Parathyroid adenoma (tissue), 2 donors: ENCODE results near the gene CAPN15.
"Not testable (repeated sequence)": the region's sequence is repeated elsewhere in the genome, so short reads cannot be mapped to it uniquely, and the experiment has no call there.

ENCODE experiments used
- H2AFZ ChIP-seq: fragments of 300-600 bp; sonication (generic); one replicate; pipeline ENCODE4 v1.7.0; 2017; ENCODE audit warnings: antibody characterized with exemption, mild to moderate bottlenecking
- H3K27ac ChIP-seq: fragments of 300-600 bp; sonication (generic); one replicate; pipeline ENCODE4 v1.7.0; 2017
- H3K27me3 ChIP-seq: fragments of 300-600 bp; sonication (generic); one replicate; pipeline ENCODE4 v1.7.0; 2017; ENCODE audit warnings: low read length; ENCODE audit not compliant: control insufficient read depth, insufficient read depth
- H3K36me3 ChIP-seq: fragments of 300-600 bp; sonication (generic); one replicate; pipeline ENCODE4 v1.7.0; 2017; ENCODE audit warnings: low read length; ENCODE audit not compliant: control insufficient read depth, insufficient read depth
- H3K4me1 ChIP-seq: fragments of 300-600 bp; sonication (generic); one replicate; pipeline ENCODE4 v1.7.0; 2017; ENCODE audit warnings: control low read depth
- H3K4me2 ChIP-seq: fragments of 300-600 bp; sonication (generic); one replicate; pipeline ENCODE4 v1.7.0; 2017; ENCODE audit warnings: low read length
- H3K4me3 ChIP-seq: fragments of 300-600 bp; sonication (generic); one replicate; pipeline ENCODE4 v1.7.0; 2017; ENCODE audit warnings: low read depth, low read length
- H3K79me2 ChIP-seq: fragments of 300-600 bp; sonication (generic); one replicate; pipeline ENCODE4 v1.7.0; 2017; ENCODE audit warnings: control low read depth
- H3K9ac ChIP-seq: fragments of 300-600 bp; sonication (generic); one replicate; pipeline ENCODE4 v1.7.0; 2017; ENCODE audit warnings: mild to moderate bottlenecking
- H3K9me3 ChIP-seq: fragments of 300-600 bp; sonication (generic); one replicate; pipeline ENCODE4 v1.7.0; 2017; ENCODE audit warnings: low read length; ENCODE audit not compliant: control insufficient read depth
- TF ChIP-seq, protein P1 (sequence below): fragments of 300-600 bp; sonication (generic); IDR thresholded peaks from one replicate; pipeline ENCODE4 v1.7.0; 2017; ENCODE audit warnings: antibody characterized with exemption, mild to moderate bottlenecking
- donor health status: primary hyperparathyroidism.

CAPN15 gene

DNA sequence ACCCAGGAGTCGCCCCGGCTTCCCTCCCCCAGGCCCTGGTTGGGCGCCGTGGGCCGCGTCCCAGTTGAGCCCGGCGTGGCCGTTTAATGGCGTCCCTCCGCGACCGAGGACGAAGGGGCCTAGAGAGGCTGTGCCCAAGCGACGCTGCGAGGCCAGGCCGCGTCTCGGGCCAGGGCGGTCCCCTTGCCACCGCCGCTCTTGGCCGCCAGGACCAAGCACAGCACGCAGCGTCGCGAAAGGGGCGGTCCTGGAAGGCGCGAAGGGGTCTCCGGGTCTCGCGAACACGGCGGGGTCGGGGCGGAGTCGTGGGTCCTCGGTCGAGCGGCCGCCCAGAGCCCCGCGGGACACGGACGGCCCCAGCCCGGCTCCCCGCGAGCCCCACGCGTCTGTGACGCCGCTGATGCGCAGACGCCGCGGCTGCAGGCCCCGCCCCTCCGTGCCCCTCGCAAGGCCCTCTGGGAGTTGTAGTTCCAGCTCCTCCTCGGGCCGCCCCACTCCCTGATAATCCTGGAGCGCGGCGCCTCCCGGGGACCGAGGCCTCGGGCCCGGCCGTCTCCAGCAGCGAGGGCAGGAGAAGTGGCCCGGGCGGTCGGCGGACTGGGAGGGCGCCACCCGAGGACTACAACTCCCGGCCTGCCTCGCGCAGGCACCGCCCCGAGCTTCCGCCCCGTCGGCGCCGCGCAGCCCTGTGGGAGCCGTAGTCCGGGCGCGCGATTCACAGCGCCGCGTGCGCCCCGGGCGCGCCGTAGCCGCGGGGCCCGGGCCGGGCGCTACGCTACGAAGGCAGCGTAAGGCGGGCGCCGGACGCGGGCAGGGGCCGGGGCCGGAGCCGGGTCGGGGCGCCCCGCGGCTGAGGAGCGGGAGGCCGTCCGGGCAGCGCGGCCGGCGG is at the start of gene CAPN15:
Gene CAPN15 (plus strand): TSS at position 698 of the 889 bp plus-strand sequence. CDS start 19,127 bp downstream, outside the sequence.
- H3K4me1 ChIP-seq, result peaks cover 15% of the 10 kb centered on the region
- H3K27ac ChIP-seq, result peak within 1 kb of the TSS; percentile 98
- H3K36me3 ChIP-seq, result no peaks in the 10 kb centered on the region
- peak within 1 kb of the TSS; percentile 87 for H2AFZ ChIP-seq
- peaks cover 39% of the 10 kb centered on the region for H3K79me2 ChIP-seq
- peak within 1 kb of the TSS; percentile 84 for H3K9ac ChIP-seq
- no peaks in the 10 kb centered on the region for H3K9me3 ChIP-seq
- H3K4me3 ChIP-seq, result peak within 1 kb of the TSS; percentile 90
- TF ChIP-seq, protein P1, sequence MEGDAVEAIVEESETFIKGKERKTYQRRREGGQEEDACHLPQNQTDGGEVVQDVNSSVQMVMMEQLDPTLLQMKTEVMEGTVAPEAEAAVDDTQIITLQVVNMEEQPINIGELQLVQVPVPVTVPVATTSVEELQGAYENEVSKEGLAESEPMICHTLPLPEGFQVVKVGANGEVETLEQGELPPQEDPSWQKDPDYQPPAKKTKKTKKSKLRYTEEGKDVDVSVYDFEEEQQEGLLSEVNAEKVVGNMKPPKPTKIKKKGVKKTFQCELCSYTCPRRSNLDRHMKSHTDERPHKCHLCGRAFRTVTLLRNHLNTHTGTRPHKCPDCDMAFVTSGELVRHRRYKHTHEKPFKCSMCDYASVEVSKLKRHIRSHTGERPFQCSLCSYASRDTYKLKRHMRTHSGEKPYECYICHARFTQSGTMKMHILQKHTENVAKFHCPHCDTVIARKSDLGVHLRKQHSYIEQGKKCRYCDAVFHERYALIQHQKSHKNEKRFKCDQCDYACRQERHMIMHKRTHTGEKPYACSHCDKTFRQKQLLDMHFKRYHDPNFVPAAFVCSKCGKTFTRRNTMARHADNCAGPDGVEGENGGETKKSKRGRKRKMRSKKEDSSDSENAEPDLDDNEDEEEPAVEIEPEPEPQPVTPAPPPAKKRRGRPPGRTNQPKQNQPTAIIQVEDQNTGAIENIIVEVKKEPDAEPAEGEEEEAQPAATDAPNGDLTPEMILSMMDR, result peak; percentile 13
- H3K4me2 ChIP-seq, result peak within 1 kb of the TSS; percentile 97
- no peaks in the 10 kb centered on the region for H3K27me3 ChIP-seq

GRCh38 chr16:478287-478686 is 49.2 kb upstream of the CAPN15 start:
- H3K9me3 ChIP-seq, H3K27ac ChIP-seq, H3K4me2 ChIP-seq, H2AFZ ChIP-seq, H3K4me3 ChIP-seq, H3K4me1 ChIP-seq, H3K27me3 ChIP-seq, H3K36me3 ChIP-seq, H3K9ac ChIP-seq: not testable (repeated sequence)
- H3K79me2 ChIP-seq, result peaks cover 20% of the 10 kb centered on the region

- H3K4me1 ChIP-seq, result no peaks in the 10 kb centered on the region
- H3K4me2 ChIP-seq, result no peak overlapping the region
- no peaks in the 10 kb centered on the region for H3K36me3 ChIP-seq
- no peaks in the 10 kb centered on the region for H3K9me3 ChIP-seq
- H3K27me3 ChIP-seq, result no peaks in the 10 kb centered on the region
- H2AFZ ChIP-seq, result no peak overlapping the region
- no peak overlapping the region for H3K9ac ChIP-seq
- TF ChIP-seq, protein P1, result no peak
- peaks cover 27% of the 10 kb centered on the region for H3K79me2 ChIP-seq
- no peak overlapping the region for H3K4me3 ChIP-seq
- H3K27ac ChIP-seq, result no peak overlapping the region
Measured at GRCh38 chr16:482468-483185, 44.9 kb upstream of the CAPN15 start.

DNA sequence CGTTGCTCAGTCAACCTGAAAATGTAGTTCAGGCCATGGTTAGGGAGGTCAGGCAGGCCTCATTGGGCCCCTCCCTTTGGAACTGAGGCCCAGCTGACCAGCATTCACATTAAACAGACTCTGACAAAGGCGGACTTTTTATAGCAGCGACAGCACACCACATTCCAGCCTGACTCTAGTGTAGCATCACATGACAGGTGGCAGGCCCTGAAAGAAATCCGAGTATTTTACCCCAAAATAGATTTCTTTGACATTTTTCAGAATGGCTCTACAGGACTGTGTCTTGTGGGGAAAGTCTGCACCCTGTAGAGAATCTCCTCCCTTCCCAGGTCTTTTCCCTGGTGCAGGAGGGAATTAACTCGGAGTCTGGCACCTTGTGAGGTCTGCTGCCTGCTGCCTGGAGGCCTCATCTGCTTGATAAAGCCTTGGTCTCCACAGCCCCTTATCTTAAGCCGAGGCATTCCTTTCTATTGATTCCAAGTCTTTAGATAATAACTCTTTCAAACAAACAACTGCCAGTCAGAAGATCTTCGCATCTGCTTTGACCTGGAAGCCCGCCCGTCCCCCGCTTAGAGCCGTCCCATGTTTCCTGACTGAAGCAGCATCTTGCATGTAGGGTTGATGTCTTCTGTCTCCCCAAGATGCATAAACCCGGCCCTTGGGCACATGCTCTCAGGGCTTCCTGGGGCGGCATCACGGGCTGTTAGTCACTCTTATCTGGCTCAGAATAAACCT is 44.0 kb upstream of the CAPN15 start:
- H3K9ac ChIP-seq, result no peak overlapping the region
- H3K36me3 ChIP-seq, result no peaks in the 10 kb centered on the region
- no peaks in the 10 kb centered on the region for H3K27me3 ChIP-seq
- peaks cover 27% of the 10 kb centered on the region for H3K79me2 ChIP-seq
- no peaks in the 10 kb centered on the region for H3K9me3 ChIP-seq
- TF ChIP-seq, protein P1, result no peak
- no peak overlapping the region for H3K27ac ChIP-seq
- no peak overlapping the region for H2AFZ ChIP-seq
- no peak overlapping the region for H3K4me2 ChIP-seq
- no peak overlapping the region for H3K4me3 ChIP-seq
- H3K4me1 ChIP-seq, result no peaks in the 10 kb centered on the region

- H3K9me3 ChIP-seq, result no peaks in the 10 kb centered on the region
- H3K4me2 ChIP-seq, result no peak overlapping the region
- no peak overlapping the region for H2AFZ ChIP-seq
- no peaks in the 10 kb centered on the region for H3K27me3 ChIP-seq
- H3K4me1 ChIP-seq, result no peaks in the 10 kb centered on the region
- H3K36me3 ChIP-seq, result no peaks in the 10 kb centered on the region
- TF ChIP-seq, protein P1, result no peak
- H3K4me3 ChIP-seq, result no peak overlapping the region
- peaks cover 12% of the 10 kb centered on the region for H3K79me2 ChIP-seq
- no peak overlapping the region for H3K9ac ChIP-seq
- no peak overlapping the region for H3K27ac ChIP-seq
Measured at GRCh38 chr16:489606-490005, 37.9 kb upstream of the CAPN15 start.
